ENCODE data around the gene HOXD13. TPM values are rescaled to one million over a fixed set of nuclear protein-coding genes. Genes with fewer than 3 reads are reported as not detected.
A peak's percentile ranks its signal among the peaks of the same experiment; 100 is the strongest.

The HOXD13 gene
- total RNA-seq, 4 donors from 2014 or later: not detected

- peaks cover 90% of the 10 kb centered on the region for H3K27me3 ChIP-seq
- TF ChIP-seq CTCF (IDR thresholded peaks at IDR 0.05) (no peak), POLR2A (IDR thresholded peaks at IDR 0.05) (no peak)
- no peak within 1 kb of the TSS for H3K27ac ChIP-seq
- intact Hi-C loops (cut with DNase I): loop anchor here (10.0 kb wide), 1 partner anchor 719 kb away; no protein-coding TSS in a partner anchor
- H3K4me1 ChIP-seq: peaks cover 8 to 28% of the 10 kb centered on the region in 2 donors
- no peak for DNase-seq
- WGBS, 2 donors: 11 to 15% methylated on average over 27 of the region's 27 CpGs
- no peaks in the 10 kb centered on the region for H3K9me3 ChIP-seq
- no peaks in the 10 kb centered on the region for H3K36me3 ChIP-seq
- no peak within 1 kb of the TSS for H3K4me3 ChIP-seq (replicated peaks in 1 of 3)
These were observed 8.7 kb upstream of the HOXD13 start, which contains the start of gene EVX2 for GRCh38 chr2:176083796-176084261. Gene EVX2, minus strand, starts transcription at chr2:176083962. Its CDS starts 186 bp downstream, at chr2:176083776.

GRCh38 chr2:176084611-176085119 lies 7.9 kb upstream of the HOXD13 start:
- Histone ChIP-seq H3K27me3 (peaks cover 89% of the 10 kb centered on the region), H3K27ac (no peak overlapping the region)
- 7 to 8% methylated on average over 26 of the region's 26 CpGs for WGBS, 2 donors

GRCh38 chr2:176085120-176085788 lies 7.3 kb upstream of the HOXD13 start:
- intact Hi-C loops (cut with DNase I): loop anchor here (10.0 kb wide), 1 partner anchor 720 kb away; no protein-coding TSS in a partner anchor
- Histone ChIP-seq H3K9me3 (no peaks in the 10 kb centered on the region), H3K4me3 (replicated peaks in 1 of 3) (no peak overlapping the region), H3K4me1 (peaks cover 8 to 18% of the 10 kb centered on the region in 2 donors), H3K27ac (no peak overlapping the region), H3K27me3 (peaks cover 91% of the 10 kb centered on the region), H3K36me3 (no peaks in the 10 kb centered on the region)
- TF ChIP-seq CTCF (IDR thresholded peaks at IDR 0.05): no peak
- no peak for TF ChIP-seq POLR2A (IDR thresholded peaks at IDR 0.05)
- WGBS, 2 donors: 7% methylated on average over 21 to 30 of the region's 40 CpGs
- no peak for DNase-seq

More at GRCh38 chr2:176084611-176085119, 7.9 kb upstream of the HOXD13 start:
- H3K4me1 ChIP-seq: peaks cover 8 to 22% of the 10 kb centered on the region in 2 donors
- H3K9me3 ChIP-seq: no peaks in the 10 kb centered on the region
- no peaks in the 10 kb centered on the region for H3K36me3 ChIP-seq
- no peak for TF ChIP-seq POLR2A (IDR thresholded peaks at IDR 0.05)
- no peak for TF ChIP-seq CTCF (IDR thresholded peaks at IDR 0.05)
- intact Hi-C loops (cut with DNase I): loop anchor here (10.0 kb wide), 1 partner anchor 720 kb away; no protein-coding TSS in a partner anchor
- no peak for DNase-seq
- no peak overlapping the region for H3K4me3 ChIP-seq (replicated peaks in 1 of 3)

GRCh38 chr2:176085861-176086771 lies 6.4 kb upstream of the HOXD13 start:
- H3K4me1 ChIP-seq: peaks cover 8 to 15% of the 10 kb centered on the region in 2 donors
- no peak for DNase-seq
- WGBS, 2 donors: 3 to 6% methylated on average over 38 to 43 of the region's 46 CpGs
- H3K9me3 ChIP-seq: no peaks in the 10 kb centered on the region
- intact Hi-C loops (cut with DNase I): loop anchor here (10.0 kb wide), 1 partner anchor 721 kb away; no protein-coding TSS in a partner anchor
- TF ChIP-seq POLR2A (IDR thresholded peaks at IDR 0.05) (no peak), CTCF (IDR thresholded peaks at IDR 0.05) (peak in 2 of 6 experiments; percentile 15 to 23)
- H3K36me3 ChIP-seq: no peaks in the 10 kb centered on the region
- no peak overlapping the region for H3K27ac ChIP-seq
- no peak overlapping the region for H3K4me3 ChIP-seq (replicated peaks in 1 of 3)
- H3K27me3 ChIP-seq: peaks cover 90% of the 10 kb centered on the region

Measured in thyroid gland (tissue), 4 donors.